Middle frontal gyrus (tissue), 1 donor: Measurements from ENCODE around the gene PPP1R17.

Source experiments
- DNase-seq: peaks from one replicate; pipeline ENCODE4 v3.0.0-alpha.2; 2015; ENCODE audit warnings: low spot score; ENCODE audit errors: extremely low spot score

PPP1R17 gene

GRCh38 chr7:31687024-31687748 is at the start of gene PPP1R17:
Gene PPP1R17 (plus strand): TSS chr7:31687215. CDS start chr7:31692442, 5,227 bp downstream.
- DNase-seq = no peak

DNA sequence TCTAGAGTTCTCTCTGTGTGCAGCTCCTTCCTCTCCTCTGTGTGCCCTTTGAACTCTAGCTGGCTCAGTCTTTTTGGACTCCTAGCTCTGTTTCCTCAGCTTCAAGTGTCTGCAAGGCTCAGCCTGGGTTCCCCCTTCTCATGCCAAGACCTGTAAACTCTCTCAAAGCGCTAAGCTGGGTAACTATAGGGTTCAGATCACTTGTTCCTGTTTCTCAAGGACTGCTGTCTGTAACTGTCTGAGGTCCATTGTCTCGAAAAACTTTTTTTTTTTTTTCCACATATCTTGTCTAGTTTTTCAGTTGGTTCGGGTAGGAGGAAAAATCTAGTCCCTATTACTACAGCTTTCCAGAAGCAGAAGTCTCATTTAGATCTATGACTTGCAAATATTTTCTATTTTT is 46.6 kb upstream of the PPP1R17 start:
- no peak for DNase-seq

GRCh38 chr7:31642681-31643115 is 44.3 kb upstream of the PPP1R17 start:
- DNase-seq = no peak

DNA sequence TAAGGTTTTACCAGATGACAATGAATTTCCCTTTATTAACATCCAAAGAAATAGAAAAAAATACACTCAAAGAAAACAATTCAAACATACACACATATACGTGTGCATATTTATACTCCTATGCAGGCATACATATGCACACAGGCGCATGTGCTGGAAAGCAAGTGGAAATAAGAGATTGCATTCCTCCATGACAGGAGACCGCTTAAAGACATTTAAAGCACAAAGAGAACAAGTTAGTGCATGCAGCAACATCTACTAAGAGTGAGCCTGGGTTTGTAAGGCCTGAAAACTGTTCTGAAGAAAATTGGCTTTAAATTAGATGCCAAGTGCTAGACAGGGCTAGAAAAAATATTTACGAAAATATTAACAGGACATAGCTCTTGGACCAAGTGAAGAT is 40.1 kb upstream of the PPP1R17 start:
- no peak for DNase-seq

DNA sequence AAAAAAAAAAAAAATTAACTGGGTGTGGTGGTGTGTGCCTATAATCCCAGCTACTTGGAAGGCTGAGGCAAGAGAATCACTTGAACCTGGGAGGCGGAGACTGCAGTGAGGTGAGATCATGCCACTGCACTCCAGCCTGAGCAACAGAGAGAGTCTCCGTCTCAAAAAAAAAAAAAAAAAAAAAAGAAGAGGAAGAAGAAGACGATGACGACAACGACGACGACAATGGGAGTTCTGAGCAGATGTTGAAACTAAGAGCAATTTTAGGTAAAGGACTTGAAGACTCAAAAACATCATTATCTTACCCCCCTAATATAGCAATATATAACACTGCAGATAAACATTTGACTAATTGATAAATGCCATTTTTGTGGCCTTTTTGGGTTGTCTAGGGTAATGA is 39.5 kb upstream of the PPP1R17 start:
- DNase-seq = no peak

GRCh38 chr7:31648288-31648687 is 38.7 kb upstream of the PPP1R17 start:
- DNase-seq = no peak

DNA sequence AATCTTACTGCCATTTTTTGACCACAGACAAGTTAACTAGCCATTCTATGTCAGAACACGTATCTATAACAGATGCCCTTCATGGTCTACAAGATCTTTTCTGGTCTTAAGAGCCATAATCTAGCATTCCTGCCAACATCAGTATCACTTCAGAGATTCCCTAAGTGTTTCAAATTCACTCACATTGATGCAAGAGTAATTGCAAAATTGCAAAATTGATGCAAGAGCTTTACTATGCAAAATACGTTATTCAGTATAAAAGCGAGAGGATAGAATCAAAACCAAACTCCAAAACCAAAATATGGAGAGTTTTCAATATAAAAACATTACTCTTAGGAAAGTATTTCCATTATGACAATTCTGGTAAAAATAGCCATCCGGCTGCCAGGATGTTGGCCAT is 38.1 kb upstream of the PPP1R17 start:
- no peak for DNase-seq

DNA sequence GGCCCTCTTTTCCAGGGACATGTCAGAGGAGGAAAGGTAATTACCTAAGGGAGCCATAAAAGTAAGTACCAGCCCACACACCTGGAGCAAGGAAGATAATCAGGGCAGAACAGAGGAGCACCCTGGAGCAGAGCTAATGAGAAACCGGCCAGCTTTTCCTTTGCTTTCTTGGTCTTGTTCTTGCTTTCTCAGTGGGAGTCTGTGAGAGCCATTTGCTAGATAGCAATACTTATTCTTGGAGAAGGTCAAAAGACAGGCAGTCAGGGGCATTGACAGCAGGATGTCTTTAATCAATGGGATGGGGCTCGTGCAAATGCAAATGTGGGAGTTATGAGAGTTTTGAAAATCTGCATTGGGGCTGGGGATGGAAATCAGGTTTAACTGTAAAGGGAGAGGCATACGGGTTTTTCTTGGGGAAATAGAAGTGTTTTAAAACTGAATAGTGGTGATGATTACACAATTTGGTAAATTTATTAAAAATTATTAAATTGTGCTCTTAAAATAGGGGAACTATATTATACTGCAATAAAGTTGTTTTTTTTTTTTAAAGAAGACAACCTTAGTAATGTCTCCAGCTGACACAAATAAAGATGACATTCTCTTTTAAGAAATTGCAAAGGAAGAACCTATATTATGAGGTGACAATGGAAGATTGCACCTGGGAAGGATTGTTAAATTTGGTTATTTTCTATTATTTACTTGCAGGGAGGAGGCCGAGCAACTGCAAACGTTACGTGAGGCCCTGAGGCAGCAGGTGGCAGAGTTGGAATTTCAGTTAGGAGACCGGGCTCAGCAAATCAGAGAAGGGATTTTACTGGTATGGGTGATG is 35.6 kb upstream of the PPP1R17 start:
- no peak for DNase-seq

GRCh38 chr7:31652063-31652326 is 35.0 kb upstream of the PPP1R17 start:
- no peak for DNase-seq

DNA sequence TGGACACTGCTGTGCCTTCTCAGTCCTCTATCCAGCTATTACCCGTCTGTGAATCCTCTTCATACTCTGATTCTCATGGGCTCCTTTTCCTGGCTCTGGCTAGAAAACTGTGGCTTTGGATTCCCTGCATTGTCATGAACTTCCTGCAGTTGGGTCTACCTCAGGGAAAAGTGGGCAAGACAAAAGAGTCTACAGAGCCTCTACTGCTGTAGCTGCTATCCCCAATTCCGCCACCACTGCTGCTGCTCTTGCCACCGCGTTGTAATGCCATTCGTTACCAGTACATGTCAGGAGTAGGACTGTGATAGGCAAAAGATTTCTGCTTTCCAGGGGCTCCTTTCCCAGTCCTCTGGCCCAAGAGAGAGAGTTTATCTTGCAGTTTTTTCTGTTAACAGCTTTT is 23.9 kb upstream of the PPP1R17 start:
- no peak for DNase-seq

DNA sequence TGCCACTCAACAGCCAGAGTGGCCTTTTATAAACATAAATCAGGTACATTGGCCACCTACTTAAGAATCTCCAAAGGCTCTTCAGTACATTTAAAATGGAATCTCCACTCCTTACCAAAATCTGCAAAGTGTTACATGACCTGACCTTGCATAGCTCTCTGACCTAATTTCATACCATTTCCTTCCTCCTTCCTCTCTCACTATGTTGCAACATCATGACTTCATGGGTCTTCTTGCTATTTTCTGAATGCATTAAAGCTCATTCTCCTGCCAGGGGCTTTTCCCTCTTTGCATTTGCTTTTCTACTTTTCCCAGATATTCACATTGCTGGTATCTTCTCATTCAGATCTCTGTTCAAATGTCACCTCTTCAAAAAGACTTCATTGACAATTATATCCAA is 22.1 kb upstream of the PPP1R17 start:
- DNase-seq = no peak

DNA sequence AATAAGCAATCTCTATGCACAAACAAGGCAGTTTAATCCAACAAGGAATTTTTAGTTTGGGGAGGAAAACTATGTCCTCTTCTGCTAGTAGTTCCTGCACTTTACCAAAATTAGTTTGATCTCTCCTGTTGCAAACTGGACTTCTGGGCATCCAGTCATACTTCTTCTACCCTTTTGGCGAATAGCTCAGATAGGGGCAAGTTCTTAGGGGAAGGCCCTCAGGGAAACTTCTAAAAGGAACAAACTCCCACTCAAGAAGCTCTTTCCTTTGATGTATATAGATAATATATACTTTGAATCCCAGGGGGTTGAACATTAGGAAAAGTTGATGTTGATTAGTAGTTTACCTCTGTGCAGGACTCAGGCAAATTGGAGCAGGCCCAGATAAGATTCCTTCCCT is 21.5 kb upstream of the PPP1R17 start:
- DNase-seq = no peak

DNA sequence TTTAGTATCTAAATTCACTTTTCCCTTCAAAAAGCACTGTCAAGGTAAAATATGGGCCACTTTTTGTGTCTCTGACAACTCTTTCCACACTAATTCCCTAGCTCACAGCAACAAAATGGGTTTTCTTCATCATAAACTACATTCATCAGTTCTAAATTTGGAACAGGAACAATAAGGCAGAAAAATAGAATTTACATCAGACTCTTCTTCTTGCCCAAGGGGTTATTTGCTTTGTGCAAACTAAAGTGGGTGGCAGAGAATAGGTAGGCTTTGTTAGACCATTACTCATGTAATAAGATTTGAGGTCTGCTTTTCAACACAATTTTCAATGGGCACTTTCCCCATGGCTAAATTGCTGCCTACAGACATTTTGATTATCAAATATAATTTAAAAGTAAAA is 17.6 kb upstream of the PPP1R17 start:
- no peak for DNase-seq

DNA sequence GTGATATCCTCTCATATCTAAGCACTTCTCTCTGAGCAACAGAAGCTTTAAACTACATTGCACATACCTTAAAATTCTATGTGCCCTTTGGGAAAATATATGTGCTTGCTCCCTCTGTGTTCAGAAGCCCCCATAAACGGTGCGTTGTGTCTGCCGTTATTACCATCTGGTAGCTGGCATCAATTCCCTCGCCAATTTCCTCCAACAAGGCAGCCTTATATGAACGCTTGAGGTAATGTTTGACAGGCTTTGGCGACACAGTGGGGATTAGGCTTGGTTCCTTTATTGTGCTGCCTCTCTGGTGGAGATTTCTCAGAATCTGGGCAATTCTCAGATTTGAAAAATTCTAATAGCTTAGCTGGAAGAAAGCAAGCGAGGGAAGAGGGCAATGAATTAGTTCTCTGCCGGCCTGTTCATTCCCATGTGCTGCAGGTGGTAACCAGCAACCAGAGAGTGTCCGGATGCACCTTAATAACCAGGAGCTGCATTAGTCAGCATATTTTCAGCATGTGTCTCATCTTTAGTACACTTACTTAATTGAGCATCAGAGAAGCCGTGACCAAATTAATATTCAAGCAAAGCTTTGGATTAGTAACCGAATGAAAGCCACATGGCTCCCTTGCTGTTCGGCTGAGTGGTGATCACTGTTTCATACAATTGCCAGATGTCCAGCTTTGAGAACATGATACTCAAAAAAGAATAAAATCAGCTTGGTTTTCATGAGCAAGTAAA is 7.3 kb upstream of the PPP1R17 start:
- DNase-seq = no peak

DNA sequence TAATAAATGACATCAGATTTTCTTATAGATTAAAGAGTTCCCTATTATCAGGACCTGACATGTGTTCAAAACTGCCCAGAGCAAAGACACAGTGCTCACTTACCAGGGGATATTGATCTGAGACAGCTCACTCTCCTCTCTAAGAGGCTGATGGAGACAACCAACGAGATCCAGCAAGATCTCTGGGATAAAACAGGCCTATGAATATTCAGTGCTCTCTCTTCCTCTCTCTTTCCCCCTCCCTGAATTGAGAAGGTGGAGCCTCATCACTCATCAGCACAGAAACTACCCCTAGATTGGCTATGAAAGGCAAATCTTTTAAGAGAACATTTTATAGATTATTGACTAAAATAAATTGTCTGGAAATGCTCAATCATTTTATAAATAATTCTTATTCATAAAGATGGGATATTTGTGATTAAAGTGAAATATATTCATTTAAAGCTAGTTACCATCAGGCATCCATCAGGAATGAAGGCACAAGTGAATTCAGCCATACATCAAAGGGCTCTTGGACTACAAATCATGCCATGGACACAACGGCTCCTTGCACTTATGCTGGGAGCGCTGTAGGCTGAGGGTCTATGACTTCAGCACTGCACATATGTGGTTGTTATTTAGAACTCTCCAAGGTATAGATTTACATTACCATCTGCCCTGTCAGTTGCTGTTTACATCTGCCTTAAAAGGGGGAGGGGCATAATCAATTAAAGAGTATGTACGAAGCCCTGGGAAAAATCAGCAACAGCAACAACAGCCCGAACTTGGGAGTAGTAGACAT is 3.4 kb upstream of the PPP1R17 start:
- no peak for DNase-seq

DNA sequence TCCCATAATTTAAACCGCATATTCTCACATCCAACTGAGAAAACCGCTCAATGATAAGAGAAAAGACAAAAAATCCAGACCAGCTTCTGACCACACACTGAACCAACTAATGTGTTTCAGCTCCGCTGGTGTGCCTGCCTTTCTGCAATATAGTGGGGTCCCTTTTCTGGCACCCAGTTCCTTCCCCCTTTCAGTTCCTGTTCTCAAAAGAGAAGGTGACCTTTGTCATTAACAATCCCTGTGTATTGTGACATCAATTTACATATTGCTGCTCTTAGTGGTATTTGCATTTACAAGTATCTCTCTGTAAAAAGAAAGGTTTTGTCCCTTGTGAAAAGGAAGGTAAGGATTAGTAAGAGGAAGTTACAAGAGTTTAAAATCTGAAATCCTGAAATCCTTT is 1.4 kb downstream of the PPP1R17 start:
- no peak for DNase-seq

DNA sequence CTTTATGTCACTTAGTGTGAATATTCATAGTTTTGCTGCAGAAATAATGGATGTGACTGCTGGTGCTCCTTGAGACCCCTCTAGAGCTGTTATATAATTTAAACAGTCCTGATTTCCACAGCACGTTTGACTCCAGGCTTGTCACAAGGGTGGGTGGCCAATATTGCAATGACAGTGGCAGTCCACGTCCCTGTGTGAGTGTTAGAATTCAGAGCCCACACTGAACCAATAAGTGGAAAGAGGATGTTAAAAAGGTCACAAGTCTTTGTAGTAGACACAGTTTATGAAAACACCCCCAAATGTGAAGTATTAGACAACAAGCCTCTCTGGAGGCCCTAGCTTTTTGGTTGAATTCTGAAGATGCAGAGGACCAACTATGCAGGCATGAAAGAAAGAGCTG is 2.0 kb downstream of the PPP1R17 start:
- DNase-seq = no peak

- no peak for DNase-seq
Observed at GRCh38 chr7:31690935-31691334, 3.9 kb downstream of the PPP1R17 start.

DNA sequence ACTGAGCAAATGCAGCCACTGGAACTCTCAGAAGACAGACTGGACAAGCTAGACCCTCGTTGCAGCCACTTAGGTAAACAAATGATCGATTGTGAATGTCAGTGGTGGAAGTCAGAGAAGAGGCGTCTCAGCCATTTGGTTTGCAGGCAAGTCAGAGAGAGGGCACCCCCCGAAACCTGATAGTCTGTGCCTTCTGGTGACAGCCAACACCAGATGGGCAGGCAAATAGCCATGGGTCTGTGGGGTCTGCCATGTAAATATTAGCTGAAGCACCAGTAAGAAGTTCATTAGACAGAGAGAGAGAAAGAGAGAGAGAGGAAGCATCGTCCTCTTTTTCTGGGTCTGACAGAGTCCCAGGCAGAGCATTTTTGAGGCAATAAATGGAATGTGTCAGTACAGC is 5.4 kb downstream of the PPP1R17 start:
- DNase-seq = no peak

DNA sequence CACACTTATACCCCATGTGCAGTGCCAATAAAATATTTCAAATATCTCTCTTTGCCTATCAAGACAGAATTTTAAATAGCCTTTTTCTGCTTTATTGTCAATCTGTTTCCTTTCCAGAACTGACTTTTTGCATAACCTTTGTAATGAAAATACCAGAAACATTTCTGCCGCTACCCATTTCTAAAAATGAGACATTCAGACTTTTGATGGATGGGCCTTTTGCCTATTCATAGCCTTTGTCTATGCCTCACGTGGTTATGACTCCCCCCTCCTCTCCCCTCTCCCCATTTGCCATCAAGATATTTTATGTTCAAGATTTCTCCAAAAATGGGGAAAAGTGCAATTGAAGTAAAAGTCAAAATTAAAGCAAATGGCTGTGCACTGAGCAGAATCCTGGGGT is 5.9 kb downstream of the PPP1R17 start:
- no peak for DNase-seq

DNA sequence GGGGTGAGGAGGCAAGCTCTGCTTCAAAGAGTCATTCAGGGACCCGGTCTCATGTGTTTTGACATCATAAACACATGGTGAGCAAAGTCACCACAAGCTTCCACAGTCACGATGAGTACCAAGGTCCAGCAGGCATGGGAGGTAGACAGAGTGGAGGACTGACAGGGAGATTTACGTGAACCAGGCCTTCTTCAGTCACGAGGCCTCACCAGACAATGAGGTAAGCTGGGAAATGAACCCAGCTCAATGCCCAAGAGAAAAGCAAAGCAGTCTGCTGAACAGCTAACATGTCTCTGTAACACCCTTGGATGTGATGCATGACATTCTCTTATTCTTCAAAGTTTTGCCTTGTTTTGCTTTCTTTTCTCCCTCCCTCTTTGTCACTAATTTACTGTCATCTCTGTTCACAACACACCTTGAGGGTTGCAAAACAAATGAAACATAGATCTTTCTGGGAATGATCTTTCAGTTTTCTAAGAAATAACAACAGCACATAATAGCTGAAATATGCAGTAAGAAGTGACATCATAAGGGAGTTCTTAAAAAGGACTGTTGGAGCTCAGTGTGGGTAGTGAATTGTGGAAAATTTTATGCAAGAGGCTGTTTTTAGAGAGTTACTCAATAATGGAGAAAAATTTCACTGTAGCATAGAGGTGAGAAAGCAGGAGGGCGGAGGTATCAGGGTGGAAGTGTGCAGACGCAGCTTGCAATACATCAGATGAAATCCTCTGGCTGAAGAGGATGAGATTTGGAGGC is 9.0 kb downstream of the PPP1R17 start:
- DNase-seq = no peak
